H1 (cell line): Measurements from ENCODE around the gene NPFFR1. TPM values are rescaled to one million over a fixed set of nuclear protein-coding genes. Genes with fewer than 3 reads are reported as not detected.

Experiments
- CTCF ChIA-PET: fragments of 300-600 bp; sonication (Branson Sonifier 250); formaldehyde crosslinking; loops from one replicate; lab custom pipeline; 2021; ENCODE audit not compliant: partially characterized antibody; lab: Charles Lee
- POLR2A ChIA-PET: fragments of 300-600 bp; sonication (Branson Sonifier 250); formaldehyde crosslinking; loops from one replicate; lab custom pipeline; 2021; ENCODE audit warnings: inconsistent platforms; ENCODE audit not compliant: partially characterized antibody; lab: Charles Lee
- DNase-seq, 2 experiments: peaks; one replicate each; pipeline versions ENCODE4 v3.0.0 to v3.0.0-alpha.2; 2010 to 2022; ENCODE audit warnings: low spot score in 2 of 2, low read depth in 1 of 2, mixed read lengths in 1 of 2
- FAIRE-seq: peaks from 2 replicates; lab custom pipeline; 2011; peaks lifted over from hg19 to GRCh38; lab: Jason Lieb, UNC
- H2AFZ ChIP-seq: 2 replicates; pipeline ENCODE4 v1.8.1; 2012; ENCODE audit warnings: low read length, inconsistent platforms
- H2AK5ac ChIP-seq: 2 replicates; pipeline ENCODE4 v1.6.1; 2013; ENCODE audit warnings: low read depth, low read length
- H2BK120ac ChIP-seq: replicated peaks from 2 replicates; pipeline ENCODE3; 2013; ENCODE audit warnings: low read depth, low read length, inconsistent platforms
- H2BK12ac ChIP-seq: 2 replicates; pipeline ENCODE4 v1.6.1; 2013; ENCODE audit warnings: low read depth, low read length
- H2BK15ac ChIP-seq: 2 replicates; pipeline ENCODE4 v1.6.1; 2013; ENCODE audit warnings: low read length
- H2BK20ac ChIP-seq: 2 replicates; pipeline ENCODE4 v1.6.1; 2013; ENCODE audit warnings: low read length
- H2BK5ac ChIP-seq: 2 replicates; pipeline ENCODE4 v1.6.1; 2013; ENCODE audit warnings: low read depth, low read length
- H3K14ac ChIP-seq: 2 replicates; pipeline ENCODE4 v1.6.1; 2013; ENCODE audit warnings: inconsistent platforms; ENCODE audit not compliant: insufficient read length
- H3K18ac ChIP-seq: 2 replicates; pipeline ENCODE4 v1.6.1; 2013; ENCODE audit warnings: low read length; ENCODE audit errors: extremely low read depth
- H3K23ac ChIP-seq: 2 replicates; pipeline ENCODE4 v1.6.1; 2013; ENCODE audit warnings: inconsistent platforms; ENCODE audit not compliant: insufficient read length
- H3K23me2 ChIP-seq: 2 replicates; pipeline ENCODE4 v1.6.1; 2013; ENCODE audit warnings: low read depth, low read length
- H3K27ac ChIP-seq: 2 replicates; pipeline ENCODE4 v1.6.1; 2011; ENCODE audit warnings: low read depth, low read length, inconsistent platforms
- H3K27me3 ChIP-seq, 4 experiments: replicated peaks in 1 of 4; 1 replicate in 1 of 4; 2 replicates in 3 of 4; pipeline versions ENCODE4 v1.6.1 to v1.8.1; 2011 to 2013; ENCODE audit warnings: low read length in 3 of 4, mild to moderate bottlenecking in 3 of 4, inconsistent platforms in 2 of 4, mixed read lengths in 2 of 4, moderate library complexity in 1 of 4; ENCODE audit not compliant: control insufficient read depth in 3 of 4, insufficient read depth in 3 of 4; ENCODE audit errors: extremely low read depth in 1 of 4
- H3K36me3 ChIP-seq, 4 experiments: 2 replicates each; pipeline versions ENCODE4 v1.6.1 to v1.8.1; 2011 to 2013; ENCODE audit warnings: mild to moderate bottlenecking in 4 of 4, low read length in 3 of 4, moderate library complexity in 2 of 4, control low read depth in 1 of 4, inconsistent platforms in 1 of 4; ENCODE audit not compliant: insufficient read depth in 4 of 4, control insufficient read depth in 2 of 4
- H3K4ac ChIP-seq: replicated peaks from 2 replicates; pipeline ENCODE3; 2013; ENCODE audit warnings: low read length, low read depth, mixed read lengths, inconsistent platforms; ENCODE audit not compliant: insufficient read length
- H3K4me1 ChIP-seq, 4 experiments: replicated peaks in 1 of 4; 1 replicate in 1 of 4; 2 replicates in 3 of 4; pipeline versions ENCODE4 v1.6.1 to v1.8.1; 2011 to 2013; ENCODE audit warnings: low read length in 3 of 4, inconsistent platforms in 2 of 4, mixed read lengths in 1 of 4; ENCODE audit not compliant: insufficient read depth in 4 of 4, control insufficient read depth in 3 of 4
- H3K4me2 ChIP-seq, 2 experiments: 2 replicates each; pipeline versions ENCODE4 v1.6.1 to v1.8.1; 2011 to 2013; ENCODE audit warnings: low read depth in 2 of 2, low read length in 2 of 2, control low read depth in 1 of 2, inconsistent platforms in 1 of 2, mild to moderate bottlenecking in 1 of 2; ENCODE audit not compliant: insufficient read depth in 1 of 2
- H3K4me3 ChIP-seq, 4 experiments: fragments of 200-600, 300-600 bp in 1 of 4; sonication (generic), shearing (Covaris generic), sonication (Bioruptor Twin) in 1 of 4; 2 replicates each; pipeline versions ENCODE4 v1.5.1 to v1.8.1; 2011 to 2016; ENCODE audit warnings: low read length in 4 of 4, low read depth in 3 of 4, control low read depth in 2 of 4, inconsistent platforms in 2 of 4, mild to moderate bottlenecking in 2 of 4, mixed read lengths in 1 of 4, moderate library complexity in 1 of 4; ENCODE audit not compliant: insufficient read depth in 2 of 4; ENCODE audit errors: extremely low read depth in 1 of 4
- H3K56ac ChIP-seq: replicated peaks from 2 replicates; pipeline ENCODE3; 2013; ENCODE audit warnings: low read depth, mild to moderate bottlenecking, mixed read lengths, low read length, inconsistent platforms; ENCODE audit not compliant: insufficient read length
- H3K79me1 ChIP-seq: 2 replicates; pipeline ENCODE4 v1.6.1; 2013; ENCODE audit warnings: low read depth, low read length, control low read depth
- H3K79me2 ChIP-seq, 2 experiments: 2 replicates each; pipeline versions ENCODE4 v1.6.1 to v1.8.1; 2012 to 2013; ENCODE audit warnings: low read length in 2 of 2, mild to moderate bottlenecking in 2 of 2, inconsistent platforms in 1 of 2; ENCODE audit not compliant: insufficient read depth in 2 of 2, control insufficient read depth in 1 of 2
- H3K9ac ChIP-seq, 4 experiments: replicated peaks in 1 of 4; 1 replicate in 1 of 4; 2 replicates in 3 of 4; pipeline versions ENCODE4 v1.6.1 to v1.8.1; 2011 to 2013; ENCODE audit warnings: low read depth in 3 of 4, low read length in 3 of 4, control low read depth in 2 of 4, mild to moderate bottlenecking in 2 of 4, moderate library complexity in 2 of 4, inconsistent platforms in 1 of 4; ENCODE audit errors: extremely low read depth in 1 of 4
- H3K9me3 ChIP-seq, 2 experiments: 2 replicates each; pipeline versions ENCODE4 v1.6.1 to v1.8.1; 2012 to 2013; ENCODE audit warnings: mild to moderate bottlenecking in 2 of 2, moderate library complexity in 2 of 2, control low read depth in 1 of 2, inconsistent platforms in 1 of 2, low read depth in 1 of 2, low read length in 1 of 2, mixed read lengths in 1 of 2; ENCODE audit not compliant: insufficient read depth in 2 of 2
- H4K20me1 ChIP-seq, 2 experiments: replicated peaks in 1 of 2; 2 replicates each; pipeline versions ENCODE3 to v1.8.1; 2011 to 2013; ENCODE audit warnings: inconsistent platforms in 2 of 2, low read length in 2 of 2, mild to moderate bottlenecking in 1 of 2; ENCODE audit not compliant: insufficient read depth in 2 of 2, control insufficient read depth in 1 of 2
- H4K5ac ChIP-seq: 2 replicates; pipeline ENCODE4 v1.6.1; 2013; ENCODE audit warnings: low read length, low read depth, mixed read lengths, inconsistent platforms; ENCODE audit not compliant: insufficient read length
- H4K8ac ChIP-seq: 2 replicates; pipeline ENCODE4 v1.8.0; 2013; ENCODE audit warnings: mild to moderate bottlenecking, moderate library complexity, low read length, inconsistent platforms; ENCODE audit not compliant: insufficient read depth; ENCODE audit errors: extremely low read depth
- H4K91ac ChIP-seq: replicated peaks from 2 replicates; pipeline ENCODE3; 2013; ENCODE audit warnings: low read length, mixed read lengths, inconsistent platforms; ENCODE audit not compliant: insufficient read length
- CBX8 ChIP-seq: fragments of 300-800, 300-1000 bp; sonication (generic); IDR thresholded peaks from 2 replicates; pipeline ENCODE4 v1.7.1; 2016; ENCODE audit warnings: low read depth, low read length, borderline replicate concordance
- CREB1 ChIP-seq: IDR thresholded peaks from 2 replicates; pipeline ENCODE4 v1.6.1; 2012; ENCODE audit warnings: inconsistent platforms
- MAFK ChIP-seq: IDR thresholded peaks from 2 replicates; pipeline ENCODE4 v1.6.1; 2012; ENCODE audit warnings: low read depth, mild to moderate bottlenecking, improper control_type of control experiment, low read length
- RAD21 ChIP-seq, 2 experiments: IDR thresholded peaks in 1 of 2; conservative IDR thresholded peaks in 1 of 2; 2 replicates each; pipeline ENCODE4 v1.6.1; 2011; ENCODE audit warnings: low read depth in 2 of 2, low read length in 2 of 2, improper control_type of control experiment in 1 of 2, inconsistent platforms in 1 of 2, mild to moderate bottlenecking in 1 of 2, moderate library complexity in 1 of 2
- SUZ12 ChIP-seq: fragments of 200-600 bp; sonication (generic); IDR thresholded peaks from 2 replicates; pipeline ENCODE4 v1.6.1; 2012; ENCODE audit warnings: mild to moderate bottlenecking, inconsistent platforms, low read length, moderate library complexity, mixed read lengths
- WGBS, 2 experiments: shearing (Covaris generic) in 1 of 2; methylation state at CpG; one replicate each; pipeline versions ENCODE4 v1.1.6 to v1.1.7; 2013 to 2015; ENCODE audit warnings: low lambda C conversion rate in 2 of 2, mixed read lengths in 2 of 2, inconsistent platforms in 1 of 2, low coverage in 1 of 2, missing lambda C conversion rate in 1 of 2; ENCODE audit not compliant: insufficient replicate concordance in 2 of 2, insufficient coverage in 1 of 2, insufficient read length in 1 of 2; ENCODE audit errors: extremely low coverage in 1 of 2, missing lambda C conversion rate in 1 of 2; 5-methylcytosine and 5-hydroxymethylcytosine counted together
- polyA plus RNA-seq, 7 experiments: library from polyadenylated mRNA; depleted of rRNA in 3 of 7; stranded (reverse) in 5 of 7; unstranded in 2 of 7; fragments of >200 nt in 5 of 7; fragments of 200-250 nt in 2 of 7; gene quantifications; 1 replicate in 5 of 7; 2 replicates in 1 of 7; 4 replicates in 1 of 7; pipeline versions ENCODE4 v1.2.1 to v1.2.3, GENCODE V29; 2011 to 2013; ENCODE audit warnings: missing spikeins in 2 of 7, mixed read lengths in 2 of 7
- total RNA-seq: library from RNA; stranded (reverse); fragmentation: NEBNext Ultra II Directional; extraction: Animal tissue kit (Norgen Biotek cat#: 25700); gene quantifications from 2 replicates; pipeline ENCODE4 v1.2.1, GENCODE V29; 2021
- TF ChIP-seq, protein P1 (sequence below), 3 experiments: IDR thresholded peaks; 1 replicate in 2 of 3; 2 replicates in 1 of 3; pipeline versions ENCODE4 v1.5.1 to v1.6.1; 2011; ENCODE audit warnings: low read length in 3 of 3, mild to moderate bottlenecking in 3 of 3, inconsistent platforms in 2 of 3, low read depth in 1 of 3, moderate library complexity in 1 of 3; ENCODE audit not compliant: insufficient read depth in 1 of 3; ENCODE audit errors: control extremely low read depth in 1 of 3

NPFFR1 gene
- total and polyA plus RNA-seq, 2 of the 8 experiments (the other 6 are each of a cell fraction or from before 2014, with no cell fraction given): 0.02 to 0.06 TPM

DNA sequence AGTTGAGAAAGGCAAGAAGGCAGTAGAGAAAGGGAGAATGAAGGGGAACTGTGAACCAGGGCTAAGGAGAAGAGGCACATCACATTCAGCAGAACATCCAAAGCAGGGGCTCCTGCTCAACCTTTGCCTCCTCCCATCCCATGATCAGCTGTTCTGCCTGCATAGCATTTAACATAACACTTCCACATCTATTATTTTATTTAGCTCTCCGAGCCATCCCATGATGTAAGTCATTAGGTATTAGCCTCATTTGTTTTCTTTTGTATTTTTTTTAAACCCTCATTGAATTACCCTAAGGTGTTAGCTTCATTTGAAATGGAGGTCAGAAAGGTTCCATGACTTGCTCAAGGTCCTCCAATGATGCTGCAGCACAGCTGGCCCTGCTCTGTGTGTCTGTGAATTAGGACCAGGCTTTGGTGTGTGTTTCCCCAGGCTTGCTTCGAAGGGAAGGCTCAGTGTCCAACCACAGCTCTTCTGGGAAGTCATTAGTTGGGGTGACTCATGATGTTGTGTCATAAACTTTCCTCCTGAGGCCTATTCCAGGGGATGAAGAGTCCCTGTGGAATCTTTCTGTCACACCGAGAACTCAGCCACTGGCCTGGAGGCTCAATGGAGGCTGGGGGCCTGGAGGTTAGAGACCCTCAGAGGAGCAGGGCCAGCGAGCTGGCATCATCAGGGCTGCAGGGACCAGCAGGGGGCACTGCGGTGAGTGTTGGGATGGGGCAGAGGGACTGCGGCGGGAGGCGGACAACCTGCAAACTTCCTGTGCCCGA, 16.5 kb downstream of the NPFFR1 start:
- no peak overlapping the region for H4K5ac ChIP-seq
- POLR2A ChIA-PET: interaction anchor here (1.9 kb wide), 1 partner anchor 121 kb away, joined by 7 read pairs; the partner anchor contains the start of gene TYSND1
- H2AFZ ChIP-seq: no peak overlapping the region
- no peaks in the 10 kb centered on the region for H3K27me3 ChIP-seq
- no peak overlapping the region for H3K18ac ChIP-seq
- CTCF ChIA-PET: interaction anchor here (0.6 to 17.4 kb wide), 31 partner anchors 7 to 180 kb away, joined by 3 to 329 read pairs (median 5); partner anchors contain the start of gene NPFFR1
- no peak overlapping the region for H2BK12ac ChIP-seq
- DNase-seq (peak in 1 of 2 experiments; percentile 89), FAIRE-seq (no peak)
- no peaks in the 10 kb centered on the region for H3K79me1 ChIP-seq
- H2AK5ac ChIP-seq: no peak overlapping the region
- 67% methylated on average over 9 of the region's 9 CpGs; no CpG with 5 or more reads in 1 of the 2 experiments for WGBS, 2 experiments
- no peak overlapping the region for H3K27ac ChIP-seq
- H3K14ac ChIP-seq: no peak overlapping the region
- H3K4ac ChIP-seq: no peak overlapping the region
- H3K23ac ChIP-seq: no peak overlapping the region
- no peak overlapping the region for H4K91ac ChIP-seq
- no peaks in the 10 kb centered on the region for H3K79me2 ChIP-seq
- no peak overlapping the region for H3K4me3 ChIP-seq
- no peak overlapping the region for H2BK15ac ChIP-seq
- no peaks in the 10 kb centered on the region for H3K23me2 ChIP-seq
- no peak overlapping the region for H4K8ac ChIP-seq
- 0 out of 4 replicates have a peak, but pooled peaks cover 0 to 3% of the 10 kb centered on the region in 2 experiments for H3K9me3 ChIP-seq
- no peak overlapping the region for H3K56ac ChIP-seq
- no peak overlapping the region for H2BK5ac ChIP-seq
- H3K4me2 ChIP-seq: no peak overlapping the region
- H2BK20ac ChIP-seq: no peak overlapping the region
- no peaks in the 10 kb centered on the region for H4K20me1 ChIP-seq
- H2BK120ac ChIP-seq: no peak overlapping the region
- TF ChIP-seq CBX8: no peak
- no peak for TF ChIP-seq MAFK
- TF ChIP-seq SUZ12: no peak
- TF ChIP-seq CREB1: peak; percentile 48; the same call in 1 of the 2 replicates
- TF ChIP-seq, protein P1, sequence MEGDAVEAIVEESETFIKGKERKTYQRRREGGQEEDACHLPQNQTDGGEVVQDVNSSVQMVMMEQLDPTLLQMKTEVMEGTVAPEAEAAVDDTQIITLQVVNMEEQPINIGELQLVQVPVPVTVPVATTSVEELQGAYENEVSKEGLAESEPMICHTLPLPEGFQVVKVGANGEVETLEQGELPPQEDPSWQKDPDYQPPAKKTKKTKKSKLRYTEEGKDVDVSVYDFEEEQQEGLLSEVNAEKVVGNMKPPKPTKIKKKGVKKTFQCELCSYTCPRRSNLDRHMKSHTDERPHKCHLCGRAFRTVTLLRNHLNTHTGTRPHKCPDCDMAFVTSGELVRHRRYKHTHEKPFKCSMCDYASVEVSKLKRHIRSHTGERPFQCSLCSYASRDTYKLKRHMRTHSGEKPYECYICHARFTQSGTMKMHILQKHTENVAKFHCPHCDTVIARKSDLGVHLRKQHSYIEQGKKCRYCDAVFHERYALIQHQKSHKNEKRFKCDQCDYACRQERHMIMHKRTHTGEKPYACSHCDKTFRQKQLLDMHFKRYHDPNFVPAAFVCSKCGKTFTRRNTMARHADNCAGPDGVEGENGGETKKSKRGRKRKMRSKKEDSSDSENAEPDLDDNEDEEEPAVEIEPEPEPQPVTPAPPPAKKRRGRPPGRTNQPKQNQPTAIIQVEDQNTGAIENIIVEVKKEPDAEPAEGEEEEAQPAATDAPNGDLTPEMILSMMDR (IDR thresholded peaks at IDR 0.05; ENCODE audit: control extremely low read depth in 1 of 3, insufficient read depth in 1 of 3, low read depth in 1 of 3, low read length in 3 of 3): peak; percentile 67 to 84 (median 79)
- peak; percentile 39 to 63; a peak in 3 of 4 replicates for TF ChIP-seq RAD21 (IDR thresholded peaks at IDR 0.05 in 1 of 2, conservative IDR thresholded peaks at IDR 0.05 in 1 of 2; ENCODE audit: low read depth in 2 of 2, low read length in 2 of 2)
- no peaks in the 10 kb centered on the region for H3K36me3 ChIP-seq
- H3K4me1 ChIP-seq: no peaks in the 10 kb centered on the region
- no peak overlapping the region for H3K9ac ChIP-seq
